Measurements from ENCODE around the gene TRAK1.

TRAK1 gene

GRCh38 chr3:42246091-42246490, 154.9 kb downstream of the TRAK1 start:
- DNase-seq (ENCODE audit: low spot score): no peak

GRCh38 chr3:42247576-42248027, 156.4 kb downstream of the TRAK1 start:
- peak; percentile 76 for DNase-seq (ENCODE audit: low spot score)

- DNase-seq (ENCODE audit: low spot score): no peak
Observed at GRCh38 chr3:42250761-42251160, 159.6 kb downstream of the TRAK1 start.

GRCh38 chr3:42254566-42254965, 163.4 kb downstream of the TRAK1 start:
- no peak for DNase-seq (ENCODE audit: low spot score)

GRCh38 chr3:42256135-42256819, 165.1 kb downstream of the TRAK1 start:
- DNase-seq (ENCODE audit: low spot score): no peak

GRCh38 chr3:42257007-42257406, 165.8 kb downstream of the TRAK1 start:
- no peak for DNase-seq (ENCODE audit: low spot score)

GRCh38 chr3:42262525-42262924, 171.4 kb downstream of the TRAK1 start:
- DNase-seq (ENCODE audit: low spot score): no peak

- no peak for DNase-seq (ENCODE audit: low spot score)
Observed at GRCh38 chr3:42263354-42264346, 172.5 kb downstream of the TRAK1 start.

GRCh38 chr3:42264399-42265058, 173.4 kb downstream of the TRAK1 start:
- no peak for DNase-seq (ENCODE audit: low spot score)

GRCh38 chr3:42265059-42265991, 174.2 kb downstream of the TRAK1 start:
- DNase-seq (ENCODE audit: low spot score): no peak

GRCh38 chr3:42266085-42266484, 174.9 kb downstream of the TRAK1 start, which contains the start of gene CCK:
TSS of gene CCK (minus strand) at chr3:42266185. CDS start at chr3:42263630, 2,555 bp downstream.
- DNase-seq (ENCODE audit: low spot score): no peak

- DNase-seq (ENCODE audit: low spot score): no peak
Observed at GRCh38 chr3:42267878-42268277, 176.7 kb downstream of the TRAK1 start.

- no peak for DNase-seq (ENCODE audit: low spot score)
Observed at GRCh38 chr3:42269647-42270046, 178.5 kb downstream of the TRAK1 start.

- no peak for DNase-seq (ENCODE audit: low spot score)
Observed at GRCh38 chr3:42270561-42270960, 179.4 kb downstream of the TRAK1 start.

- no peak for DNase-seq (ENCODE audit: low spot score)
Observed at GRCh38 chr3:42271786-42272185, 180.6 kb downstream of the TRAK1 start.

- no peak for DNase-seq (ENCODE audit: low spot score)
Observed at GRCh38 chr3:42273361-42273760, 182.2 kb downstream of the TRAK1 start.

- DNase-seq (ENCODE audit: low spot score): no peak
Observed at GRCh38 chr3:42274266-42274665, 183.1 kb downstream of the TRAK1 start.

- DNase-seq (ENCODE audit: low spot score): no peak
Observed at GRCh38 chr3:42275217-42275616, 184.1 kb downstream of the TRAK1 start.

Data from NAMALWA (cell line).